ENCODE data around the gene OR51A7. TPM values are rescaled to one million over a fixed set of nuclear protein-coding genes. Genes with fewer than 3 reads are reported as not detected.
"Not testable (repeated sequence)": the region's sequence is repeated elsewhere in the genome, so short reads cannot be mapped to it uniquely, and the experiment has no call there.

The OR51A7 gene
- total RNA-seq, 3 donors from 2014 or later: not detected

DNA sequence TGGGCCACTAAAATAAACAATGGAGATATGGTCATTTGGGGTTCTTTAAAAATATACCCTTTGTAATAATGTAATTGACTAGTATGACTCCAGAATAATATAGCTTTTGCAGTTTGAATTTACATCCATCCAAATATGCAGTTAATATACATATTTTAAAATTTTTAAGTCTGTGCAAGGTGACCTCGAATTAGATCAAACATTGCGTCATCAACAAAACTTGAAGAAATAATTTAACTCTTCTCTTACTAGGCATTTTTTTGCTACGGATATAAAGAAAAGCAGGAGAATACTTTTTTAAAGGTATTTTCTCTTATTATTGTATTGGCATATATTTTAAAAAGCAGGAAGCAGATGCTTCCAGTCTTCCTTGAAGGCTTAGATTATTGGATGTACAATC lies 33.2 kb downstream of the OR51A7 start:
- H3K27me3 ChIP-seq: no peaks in the 10 kb centered on the region
- H3K4me3 ChIP-seq: no peak overlapping the region
- no peak for DNase-seq (ENCODE audit: low spot score in 2 of 2)
- H3K36me3 ChIP-seq: no peaks in the 10 kb centered on the region
- TF ChIP-seq POLR2AphosphoS5 (IDR thresholded peaks at IDR 0.05): no peak
- TF ChIP-seq POLR2A (IDR thresholded peaks at IDR 0.05): no peak
- intact Hi-C loops (cut with DNase I; ENCODE audit: low total_unique reads): no loop called here
- no peaks in the 10 kb centered on the region for H3K9me3 ChIP-seq
- H3K4me1 ChIP-seq: no peaks in the 10 kb centered on the region
- no peak overlapping the region for H3K27ac ChIP-seq

DNA sequence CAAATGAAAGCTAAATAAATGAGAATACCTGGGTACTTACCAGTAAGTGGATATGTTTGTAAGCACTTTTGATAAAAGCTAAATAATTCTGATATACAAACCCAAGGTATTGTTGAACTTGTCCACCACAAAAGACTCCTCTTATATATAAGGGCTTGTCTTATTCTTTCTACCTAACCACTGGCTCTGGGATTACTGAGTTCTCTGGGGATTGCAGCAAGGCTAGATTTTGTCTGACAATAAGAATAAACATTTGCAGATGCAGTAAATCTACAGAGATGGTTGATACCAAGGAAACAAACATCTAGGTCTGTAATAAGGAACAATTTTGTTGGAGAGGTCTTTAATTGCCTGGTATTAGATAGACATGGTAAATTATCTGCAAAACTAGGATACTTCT lies 43.9 kb downstream of the OR51A7 start, which contains the start of gene OR51A4:
Gene OR51A4, minus strand, starts transcription at position 101 of the 400 bp plus-strand sequence. CDS start 505 bp downstream, outside the sequence.
- Histone ChIP-seq H3K4me3 (no peak within 1 kb of the TSS), H3K9me3 (no peaks in the 10 kb centered on the region), H3K27ac (no peak within 1 kb of the TSS), H3K36me3 (no peaks in the 10 kb centered on the region), H3K4me1 (no peaks in the 10 kb centered on the region), H3K27me3 (no peaks in the 10 kb centered on the region)
- no peak for TF ChIP-seq POLR2A (IDR thresholded peaks at IDR 0.05)
- no peak for TF ChIP-seq CTCF (IDR thresholded peaks at IDR 0.05)
- TF ChIP-seq POLR2AphosphoS5 (IDR thresholded peaks at IDR 0.05): no peak
- intact Hi-C loops (cut with DNase I; ENCODE audit: low total_unique reads): no loop called here
- DNase-seq (ENCODE audit: low spot score in 2 of 2): no peak

- H3K4me1 ChIP-seq; H3K27ac ChIP-seq; intact Hi-C loops (cut with DNase I; ENCODE audit: low total_unique reads); H3K36me3 ChIP-seq; H3K9me3 ChIP-seq; H3K27me3 ChIP-seq; H3K4me3 ChIP-seq; DNase-seq (ENCODE audit: low spot score in 2 of 2): not testable (repeated sequence)
These were observed 52.0 kb downstream of the OR51A7 start, which contains the start of gene OR51A2 for GRCh38 chr11:4955613-4956012. OR51A2 (minus strand) TSS chr11:4955713; CDS start chr11:4955713, 0 bp downstream.

DNA sequence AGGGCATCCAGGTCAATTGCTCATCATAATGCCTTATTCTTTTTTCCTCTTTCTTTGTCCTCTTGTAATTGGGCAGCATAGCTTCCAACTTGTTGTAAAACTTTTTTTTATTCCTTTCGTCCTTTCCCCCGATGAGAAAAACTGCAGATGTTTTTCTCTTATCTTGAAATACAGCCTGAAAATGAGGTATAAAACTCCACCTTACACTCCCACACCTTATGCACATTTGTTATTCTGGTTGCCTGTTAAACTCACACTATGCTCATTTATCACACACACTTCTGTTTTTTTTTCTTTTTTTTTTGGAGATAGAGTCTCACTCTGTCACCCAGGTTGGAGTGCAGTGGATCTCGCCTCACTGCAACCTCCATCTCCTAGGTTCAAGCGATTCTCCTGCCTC lies 53.8 kb downstream of the OR51A7 start:
- DNase-seq (ENCODE audit: low spot score in 2 of 2): no peak
- Histone ChIP-seq H3K27ac (no peak overlapping the region), H3K4me3 (no peak overlapping the region), H3K9me3 (no peaks in the 10 kb centered on the region), H3K4me1 (no peaks in the 10 kb centered on the region), H3K27me3 (no peaks in the 10 kb centered on the region), H3K36me3 (no peaks in the 10 kb centered on the region)
- TF ChIP-seq CTCF (IDR thresholded peaks at IDR 0.05) (no peak), POLR2A (IDR thresholded peaks at IDR 0.05) (no peak), POLR2AphosphoS5 (IDR thresholded peaks at IDR 0.05) (no peak)
- intact Hi-C loops (cut with DNase I; ENCODE audit: low total_unique reads): no loop called here

Other genes with a start within 250 kb of the OR51A7 start
- not detected for gene OR51E2, start 205.9 kb upstream of the OR51A7 start, total RNA-seq
- gene MMP26, start 199.0 kb upstream of the OR51A7 start, total RNA-seq: not detected
- not detected for gene OR51F1, start 133.8 kb upstream of the OR51A7 start, total RNA-seq
- gene OR52R1, start 99.4 kb upstream of the OR51A7 start, total RNA-seq: not detected
- not detected for gene OR51F2, start 82.5 kb upstream of the OR51A7 start, total RNA-seq
- not detected for gene OR51S1, start 54.6 kb upstream of the OR51A7 start, total RNA-seq
- not detected for gene OR51T1, start 21.9 kb upstream of the OR51A7 start, total RNA-seq
- gene OR51G2, start 15.6 kb downstream of the OR51A7 start, total RNA-seq: not detected
- not detected for gene OR51G1, start 20.6 kb downstream of the OR51A7 start, total RNA-seq
- gene OR51A4, start 43.8 kb downstream of the OR51A7 start, total RNA-seq: not detected
- gene OR51A2, start 51.9 kb downstream of the OR51A7 start, total RNA-seq: not detected
- not detected for gene OR51L1, start 91.1 kb downstream of the OR51A7 start, total RNA-seq
- gene OR52J3, start 142.7 kb downstream of the OR51A7 start, total RNA-seq: not detected
- not detected for gene OR52E2, start 155.8 kb downstream of the OR51A7 start, total RNA-seq
- gene OR52E1, start 165.8 kb downstream of the OR51A7 start, total RNA-seq: not detected
- gene OR52A5, start 234.6 kb downstream of the OR51A7 start, total RNA-seq: not detected